ENCODE results near the gene LTO1. TPM values are rescaled to one million over a fixed set of nuclear protein-coding genes. Genes with fewer than 3 reads are reported as not detected.

LTO1 gene
- total and polyA plus RNA-seq, 2 of the 13 experiments (the other 11 are each of a cell fraction or from before 2014, with no cell fraction given) = 11.8 to 15.0 TPM

DNA sequence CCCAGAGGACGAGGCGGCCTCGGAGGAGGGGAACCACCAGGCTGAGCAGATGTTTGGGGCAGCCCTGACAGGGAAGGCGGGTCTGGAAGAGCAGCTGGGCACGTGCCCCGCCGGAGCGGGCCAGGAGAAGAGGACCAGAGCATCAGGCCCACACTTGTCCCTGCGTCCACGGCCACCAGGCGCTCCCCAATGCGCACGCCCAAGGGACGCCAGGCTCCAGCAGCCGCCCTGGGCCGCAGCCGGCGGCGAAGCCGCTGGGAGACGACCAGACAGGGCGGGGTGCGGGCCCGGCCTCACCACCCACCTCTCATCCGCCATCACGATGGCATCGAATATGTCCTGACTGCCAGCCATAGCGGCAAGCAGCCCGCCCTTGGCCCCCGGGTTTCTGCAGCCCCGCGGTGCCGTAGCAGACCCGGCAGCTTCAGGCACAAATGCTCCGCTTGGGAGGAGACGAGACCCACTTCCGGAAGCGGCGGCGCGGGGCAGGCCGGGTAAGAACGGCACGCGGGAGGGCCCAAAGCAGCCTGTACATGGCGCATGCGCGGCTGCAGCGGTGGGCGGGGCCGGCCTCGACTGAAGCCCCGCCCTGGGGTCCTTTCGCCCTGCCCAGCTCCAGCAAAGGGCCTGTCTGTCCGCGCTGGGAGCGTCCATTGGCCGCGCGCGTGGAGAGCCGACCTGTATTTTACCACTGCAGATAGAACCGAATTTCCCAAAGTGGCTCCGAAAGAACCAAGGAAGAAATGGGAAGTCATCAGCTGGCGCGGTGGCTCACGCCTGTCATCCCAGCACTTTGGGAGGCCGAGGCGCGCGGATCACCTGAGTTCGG, at the start of gene LTO1 (continued):
- no peak for TF ChIP-seq MAFG (CRISPR knock-in tag; IDR thresholded peaks at IDR 0.05)
- peak; percentile 68 for TF ChIP-seq MED1 (CRISPR knock-in tag; IDR thresholded peaks at IDR 0.05)
- peak; percentile 73; the same call in 1 of the 2 replicates for TF ChIP-seq HMGXB3 (CRISPR knock-in tag; IDR thresholded peaks at IDR 0.05; ENCODE audit: borderline replicate concordance)
- TF ChIP-seq HNRNPH1 (optimal IDR thresholded peaks at IDR 0.05; ENCODE audit: low read depth, low read length) = no peak
- TF ChIP-seq, protein P1, sequence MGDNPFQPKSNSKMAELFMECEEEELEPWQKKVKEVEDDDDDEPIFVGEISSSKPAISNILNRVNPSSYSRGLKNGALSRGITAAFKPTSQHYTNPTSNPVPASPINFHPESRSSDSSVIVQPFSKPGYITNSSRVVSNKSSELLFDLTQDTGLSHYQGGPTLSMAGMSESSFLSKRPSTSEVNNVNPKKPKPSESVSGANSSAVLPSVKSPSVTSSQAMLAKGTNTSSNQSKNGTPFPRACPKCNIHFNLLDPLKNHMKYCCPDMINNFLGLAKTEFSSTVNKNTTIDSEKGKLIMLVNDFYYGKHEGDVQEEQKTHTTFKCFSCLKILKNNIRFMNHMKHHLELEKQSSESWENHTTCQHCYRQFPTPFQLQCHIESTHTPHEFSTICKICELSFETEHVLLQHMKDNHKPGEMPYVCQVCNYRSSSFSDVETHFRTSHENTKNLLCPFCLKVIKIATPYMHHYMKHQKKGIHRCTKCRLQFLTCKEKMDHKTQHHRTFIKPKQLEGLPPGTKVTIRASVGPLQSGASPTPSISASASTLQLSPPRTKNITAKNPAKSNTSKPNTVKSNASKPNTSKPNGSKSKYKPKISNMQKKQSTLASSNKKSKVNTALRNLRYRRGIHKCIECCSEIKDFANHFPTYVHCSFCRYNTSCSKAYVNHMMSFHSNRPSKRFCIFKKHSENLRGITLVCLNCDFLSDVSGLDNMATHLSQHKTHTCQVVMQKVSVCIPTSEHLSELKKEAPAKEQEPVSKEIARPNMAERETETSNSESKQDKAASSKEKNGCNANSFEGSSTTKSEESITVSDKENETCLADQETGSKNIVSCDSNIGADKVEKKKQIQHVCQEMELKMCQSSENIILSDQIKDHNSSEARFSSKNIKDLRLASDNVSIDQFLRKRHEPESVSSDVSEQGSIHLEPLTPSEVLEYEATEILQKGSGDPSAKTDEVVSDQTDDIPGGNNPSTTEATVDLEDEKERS (CRISPR knock-in tag; IDR thresholded peaks at IDR 0.05) = peak; percentile 35; the same call in 1 of the 2 replicates
- TF ChIP-seq PHF21A (CRISPR knock-in tag; IDR thresholded peaks at IDR 0.05) = peak; percentile 56; the same call in 1 of the 2 replicates
- peak; percentile 95; the same call in 1 of the 2 replicates for TF ChIP-seq ADNP (CRISPR knock-in tag; IDR thresholded peaks at IDR 0.05)
- peak; percentile 87 for TF ChIP-seq ZFP91 (CRISPR knock-in tag; IDR thresholded peaks at IDR 0.05; ENCODE audit: borderline replicate concordance)
- TF ChIP-seq ATF2 (CRISPR knock-in tag; IDR thresholded peaks at IDR 0.05) = 0 out of 2 replicates have a peak, but pooled peaks have one; percentile 40
- no peak for TF ChIP-seq MZF1 (CRISPR knock-in tag; IDR thresholded peaks at IDR 0.05; ENCODE audit: borderline replicate concordance)
- TF ChIP-seq CERS6 (CRISPR knock-in tag; IDR thresholded peaks at IDR 0.05) = 0 out of 2 replicates have a peak, but pooled peaks have one; percentile 38
- TF ChIP-seq BCL3 (CRISPR knock-in tag; IDR thresholded peaks at IDR 0.05) = peak; percentile 49; the same call in 1 of the 2 replicates
- TF ChIP-seq ZSCAN22 (CRISPR knock-in tag; IDR thresholded peaks at IDR 0.05) = no peak

Data from HepG2 (cell line).